Endothelial cell of umbilical vein (primary cell): ENCODE measurements around the gene CEP85L. TPM values are rescaled to one million over a fixed set of nuclear protein-coding genes. Genes with fewer than 3 reads are reported as not detected.

Experiments
- BruUV-seq: library from RNA; stranded (reverse); fragments of 400-500 nt; replicated peaks from 2 replicates; lab custom pipeline; 2021; lab: Mats Ljungman, UMichigan
- CTCF ChIA-PET: fragments of 300-600, 350-600 bp; sonication (Branson Sonifier 250); formaldehyde crosslinking; loops from one replicate; lab custom pipeline; 2021; ENCODE audit warnings: antibody characterized with exemption, inconsistent platforms; lab: Charles Lee
- POLR2A ChIA-PET: fragments of 300-600, 350-600 bp; sonication (Branson Sonifier 250); formaldehyde crosslinking; loops from one replicate; lab custom pipeline; 2021; ENCODE audit warnings: antibody characterized with exemption, inconsistent platforms; lab: Charles Lee
- DNase-seq: peaks from one replicate; pipeline ENCODE4 v3.0.0-alpha.2; 2011; ENCODE audit warnings: low read depth, low spot score
- FAIRE-seq: peaks from 2 replicates; lab custom pipeline; 2011; peaks lifted over from hg19 to GRCh38; lab: Jason Lieb, UNC
- H2AFZ ChIP-seq: 2 replicates; pipeline ENCODE4 v1.6.0; 2012; ENCODE audit warnings: low read depth, low read length, control low read depth, inconsistent platforms
- H3K27ac ChIP-seq: 2 replicates; pipeline ENCODE4 v1.5.1; 2011; ENCODE audit warnings: low read depth, mild to moderate bottlenecking, control low read depth, low read length, moderate library complexity; ENCODE audit not compliant: insufficient read depth
- H3K27me3 ChIP-seq, 2 experiments: 2 replicates each; pipeline versions ENCODE4 v1.6.0 to v1.6.1; 2011; ENCODE audit warnings: low read length in 2 of 2, mixed read lengths in 1 of 2; ENCODE audit not compliant: control insufficient read depth in 2 of 2, insufficient read depth in 2 of 2
- H3K36me3 ChIP-seq, 2 experiments: 2 replicates in 1 of 2; 3 replicates in 1 of 2; pipeline ENCODE4 v1.5.1; 2011; ENCODE audit warnings: low read length in 2 of 2, mild to moderate bottlenecking in 1 of 2, moderate library complexity in 1 of 2; ENCODE audit not compliant: control insufficient read depth in 2 of 2, insufficient read depth in 2 of 2; ENCODE audit errors: extremely low read depth in 1 of 2
- H3K4me1 ChIP-seq: 3 replicates; pipeline ENCODE4 v1.5.1; 2011; ENCODE audit warnings: mild to moderate bottlenecking, low read length; ENCODE audit not compliant: control insufficient read depth, insufficient read depth; ENCODE audit errors: extremely low read depth
- H3K4me2 ChIP-seq: 2 replicates; pipeline ENCODE4 v1.6.1; 2011; ENCODE audit warnings: low read length, control low read depth, mixed read lengths; ENCODE audit not compliant: insufficient read depth
- H3K4me3 ChIP-seq, 3 experiments: fragments of 200-600 bp in 1 of 3; sonication (generic), shearing (Covaris generic) in 1 of 3; replicated peaks in 1 of 3; 2 replicates each; pipeline ENCODE4 v1.5.1; 2011 to 2016; ENCODE audit warnings: control low read depth in 3 of 3, low read length in 3 of 3, mild to moderate bottlenecking in 2 of 3, inconsistent platforms in 1 of 3, low read depth in 1 of 3, moderate library complexity in 1 of 3; ENCODE audit not compliant: insufficient read depth in 1 of 3
- H3K79me2 ChIP-seq: 2 replicates; pipeline ENCODE4 v1.6.0; 2012; ENCODE audit warnings: low read length, inconsistent platforms; ENCODE audit not compliant: control insufficient read depth, insufficient read depth
- H3K9ac ChIP-seq: replicated peaks from 2 replicates; pipeline ENCODE3; 2011; ENCODE audit warnings: low read length, control low read depth; ENCODE audit not compliant: insufficient read depth; ENCODE audit errors: extremely low read depth
- H3K9me1 ChIP-seq: replicated peaks from 3 replicates; pipeline ENCODE4 v1.6.0; 2011; ENCODE audit warnings: mild to moderate bottlenecking, low read length; ENCODE audit not compliant: control insufficient read depth, insufficient read depth; ENCODE audit errors: extremely low read depth
- H3K9me3 ChIP-seq: replicated peaks from 2 replicates; pipeline ENCODE4 v1.5.1; 2012; ENCODE audit warnings: low read length, inconsistent platforms; ENCODE audit not compliant: control insufficient read depth, insufficient read depth
- H4K20me1 ChIP-seq: replicated peaks from 2 replicates; pipeline ENCODE3; 2011; ENCODE audit warnings: mild to moderate bottlenecking, low read length; ENCODE audit not compliant: control insufficient read depth, insufficient read depth; ENCODE audit errors: extremely low read depth
- EZH2 ChIP-seq: IDR thresholded peaks from 2 replicates; pipeline ENCODE4 v1.6.1; 2012; ENCODE audit warnings: borderline replicate concordance, low read depth, mild to moderate bottlenecking, moderate library complexity, low read length, inconsistent platforms; ENCODE audit not compliant: severe bottlenecking
- FOS ChIP-seq: IDR thresholded peaks from 2 replicates; pipeline ENCODE4 v1.6.1; 2011; ENCODE audit warnings: mild to moderate bottlenecking, low read length, moderate library complexity, borderline replicate concordance; ENCODE audit not compliant: insufficient read depth
- GATA2 ChIP-seq: IDR thresholded peaks from 2 replicates; pipeline ENCODE4 v1.7.0; 2011; ENCODE audit warnings: low read depth, mild to moderate bottlenecking, moderate library complexity, mixed read lengths, low read length; ENCODE audit not compliant: insufficient read length, insufficient read depth
- JUN ChIP-seq: IDR thresholded peaks from 2 replicates; pipeline ENCODE4 v1.6.1; 2011; ENCODE audit warnings: borderline replicate concordance, low read depth; ENCODE audit not compliant: insufficient read length, insufficient read depth
- MAX ChIP-seq: IDR thresholded peaks from 2 replicates; pipeline ENCODE4 v1.6.1; 2011; ENCODE audit not compliant: insufficient read depth, insufficient read length
- MYC ChIP-seq: IDR thresholded peaks from one replicate; pipeline ENCODE4 v1.6.1; 2011; ENCODE audit warnings: mild to moderate bottlenecking, low read depth, low read length
- POLR2A ChIP-seq: IDR thresholded peaks from 2 replicates; pipeline ENCODE4 v1.6.1; 2012; ENCODE audit warnings: low read depth, mild to moderate bottlenecking, control low read depth, low read length
- POLR2AphosphoS5 ChIP-seq: IDR thresholded peaks from 2 replicates; pipeline ENCODE4 v1.6.1; 2012; ENCODE audit warnings: low read depth, mild to moderate bottlenecking, control low read depth, low read length, moderate library complexity; ENCODE audit not compliant: insufficient read depth
- dilution Hi-C: fragments of 300-500 bp; cut with MboI; formaldehyde crosslinking; loops from one replicate; pipeline ENCODE4 v1.15.0; 2019; ENCODE audit warnings: low sequenced_read_pairs; ENCODE audit not compliant: extremely low pct_ligation_motif_present
- intact Hi-C: fragments of 100-400 bp; cut with micrococcal nuclease; formaldehyde crosslinking; loops from one replicate; pipeline ENCODE4 v1.10.0; 2022
- polyA plus RNA-seq, 4 experiments: library from polyadenylated mRNA; depleted of rRNA in 3 of 4; stranded (reverse) in 3 of 4; unstranded in 1 of 4; fragments of >200 nt; gene quantifications; 2 replicates each; pipeline versions ENCODE4 v1.2.1 to v1.2.3, GENCODE V29; 2011 to 2012; ENCODE audit warnings: missing spikeins in 1 of 4
- total RNA-seq: library from RNA; stranded (reverse); gene quantifications from 2 replicates; pipeline ENCODE4 v1.2.3, GENCODE V29; 2021
- TF ChIP-seq, protein P1 (sequence below), 2 donors: IDR thresholded peaks; 1 replicate in 1 of 2; 2 replicates in 1 of 2; pipeline ENCODE4 v1.5.1; 2011; ENCODE audit warnings: low read length in 2 of 2, mild to moderate bottlenecking in 2 of 2, moderate library complexity in 2 of 2, control low read depth in 1 of 2, inconsistent platforms in 1 of 2, low read depth in 1 of 2; ENCODE audit not compliant: insufficient read depth in 1 of 2; ENCODE audit errors: extremely low read depth in 1 of 2

Gene CEP85L
- total and polyA plus RNA-seq, 2 donors (not counting 3 experiments of a cell fraction or from before 2014, with no cell fraction given) = 1.8 to 9.2 TPM

- FAIRE-seq (no peak), DNase-seq (no peak)
- no peak overlapping the region for H2AFZ ChIP-seq
- peaks cover 0 to 2% of the 10 kb centered on the region in 2 experiments for H3K36me3 ChIP-seq
- H4K20me1 ChIP-seq = no peaks in the 10 kb centered on the region
- ChIA-PET CTCF (interaction anchor here (0.6 to 3.2 kb wide), 3 partner anchors 11 to 238 kb away, joined by 3 to 14 read pairs (median 5); no protein-coding TSS in a partner anchor), POLR2A (no interaction called here)
- H3K79me2 ChIP-seq = peaks cover 5% of the 10 kb centered on the region
- H3K4me1 ChIP-seq = no peaks in the 10 kb centered on the region
- no peak overlapping the region for H3K4me3 ChIP-seq
- no peak overlapping the region for H3K9ac ChIP-seq
- no peak overlapping the region for H3K4me2 ChIP-seq
- H3K27ac ChIP-seq = no peak overlapping the region
- dilution Hi-C loops = no loop called here
- H3K27me3 ChIP-seq = no peaks in the 10 kb centered on the region
- no TSS peak for BruUV-seq
- no peaks in the 10 kb centered on the region for H3K9me1 ChIP-seq
- H3K9me3 ChIP-seq = no peaks in the 10 kb centered on the region
- intact Hi-C loops = no loop called here
- TF ChIP-seq POLR2A (no peak), MAX (no peak), EZH2 (no peak), GATA2 (no peak), POLR2AphosphoS5 (no peak), JUN (no peak), FOS (no peak), MYC (no peak)
- TF ChIP-seq, protein P1, sequence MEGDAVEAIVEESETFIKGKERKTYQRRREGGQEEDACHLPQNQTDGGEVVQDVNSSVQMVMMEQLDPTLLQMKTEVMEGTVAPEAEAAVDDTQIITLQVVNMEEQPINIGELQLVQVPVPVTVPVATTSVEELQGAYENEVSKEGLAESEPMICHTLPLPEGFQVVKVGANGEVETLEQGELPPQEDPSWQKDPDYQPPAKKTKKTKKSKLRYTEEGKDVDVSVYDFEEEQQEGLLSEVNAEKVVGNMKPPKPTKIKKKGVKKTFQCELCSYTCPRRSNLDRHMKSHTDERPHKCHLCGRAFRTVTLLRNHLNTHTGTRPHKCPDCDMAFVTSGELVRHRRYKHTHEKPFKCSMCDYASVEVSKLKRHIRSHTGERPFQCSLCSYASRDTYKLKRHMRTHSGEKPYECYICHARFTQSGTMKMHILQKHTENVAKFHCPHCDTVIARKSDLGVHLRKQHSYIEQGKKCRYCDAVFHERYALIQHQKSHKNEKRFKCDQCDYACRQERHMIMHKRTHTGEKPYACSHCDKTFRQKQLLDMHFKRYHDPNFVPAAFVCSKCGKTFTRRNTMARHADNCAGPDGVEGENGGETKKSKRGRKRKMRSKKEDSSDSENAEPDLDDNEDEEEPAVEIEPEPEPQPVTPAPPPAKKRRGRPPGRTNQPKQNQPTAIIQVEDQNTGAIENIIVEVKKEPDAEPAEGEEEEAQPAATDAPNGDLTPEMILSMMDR (IDR thresholded peaks at IDR 0.05; ENCODE audit: extremely low read depth in 1 of 2, insufficient read depth in 1 of 2, low read depth in 1 of 2, low read length in 2 of 2) = no peak
Observed at GRCh38 chr6:118522422-118522821, 129.0 kb downstream of the CEP85L start.
